Coronary artery (tissue), 2 donors: Measurements from ENCODE around the gene PSRC1.

Experiments
- DNase-seq: peaks from one replicate; pipeline ENCODE4 v3.0.0-alpha.2; 2017; ENCODE audit warnings: low spot score
- H3K27ac ChIP-seq, 2 donors: fragments of 200-600 bp; sonication (generic); one replicate each; pipeline ENCODE4 v1.5.1; 2016 to 2019
- H3K4me3 ChIP-seq: fragments of 200-600 bp; sonication (generic); 2 replicates; pipeline ENCODE4 v1.5.1; 2016; ENCODE audit warnings: mild to moderate bottlenecking, moderate library complexity
- TF ChIP-seq, protein P1 (sequence below): fragments of 200-600 bp; sonication (generic); IDR thresholded peaks from one replicate; pipeline ENCODE4 v1.5.1; 2019; ENCODE audit warnings: antibody characterized with exemption

Gene PSRC1

DNA sequence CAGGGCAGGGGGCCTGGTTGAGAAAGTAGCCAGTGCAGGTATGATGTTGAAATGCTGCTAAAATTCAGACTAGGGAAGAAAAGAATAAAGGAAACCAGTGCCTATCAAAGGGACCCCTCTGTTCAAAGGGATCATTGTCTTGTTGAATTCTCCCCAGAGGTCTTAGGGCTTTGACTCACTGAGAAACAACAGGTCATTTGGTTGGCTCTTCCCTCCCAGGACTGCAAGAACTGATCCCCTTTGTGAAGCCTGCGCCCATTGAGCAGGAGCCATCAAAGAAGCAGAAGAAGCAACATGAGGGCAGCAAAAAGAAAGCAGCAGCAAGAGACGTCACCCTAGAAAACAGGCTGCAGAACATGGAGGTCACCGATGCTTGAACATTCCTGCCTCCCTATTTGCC lies 45.4 kb downstream of the PSRC1 start:
- TF ChIP-seq, protein P1, sequence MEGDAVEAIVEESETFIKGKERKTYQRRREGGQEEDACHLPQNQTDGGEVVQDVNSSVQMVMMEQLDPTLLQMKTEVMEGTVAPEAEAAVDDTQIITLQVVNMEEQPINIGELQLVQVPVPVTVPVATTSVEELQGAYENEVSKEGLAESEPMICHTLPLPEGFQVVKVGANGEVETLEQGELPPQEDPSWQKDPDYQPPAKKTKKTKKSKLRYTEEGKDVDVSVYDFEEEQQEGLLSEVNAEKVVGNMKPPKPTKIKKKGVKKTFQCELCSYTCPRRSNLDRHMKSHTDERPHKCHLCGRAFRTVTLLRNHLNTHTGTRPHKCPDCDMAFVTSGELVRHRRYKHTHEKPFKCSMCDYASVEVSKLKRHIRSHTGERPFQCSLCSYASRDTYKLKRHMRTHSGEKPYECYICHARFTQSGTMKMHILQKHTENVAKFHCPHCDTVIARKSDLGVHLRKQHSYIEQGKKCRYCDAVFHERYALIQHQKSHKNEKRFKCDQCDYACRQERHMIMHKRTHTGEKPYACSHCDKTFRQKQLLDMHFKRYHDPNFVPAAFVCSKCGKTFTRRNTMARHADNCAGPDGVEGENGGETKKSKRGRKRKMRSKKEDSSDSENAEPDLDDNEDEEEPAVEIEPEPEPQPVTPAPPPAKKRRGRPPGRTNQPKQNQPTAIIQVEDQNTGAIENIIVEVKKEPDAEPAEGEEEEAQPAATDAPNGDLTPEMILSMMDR = no peak
- no peak overlapping the region for H3K27ac ChIP-seq
- no peak overlapping the region for H3K4me3 ChIP-seq
- DNase-seq = no peak

DNA sequence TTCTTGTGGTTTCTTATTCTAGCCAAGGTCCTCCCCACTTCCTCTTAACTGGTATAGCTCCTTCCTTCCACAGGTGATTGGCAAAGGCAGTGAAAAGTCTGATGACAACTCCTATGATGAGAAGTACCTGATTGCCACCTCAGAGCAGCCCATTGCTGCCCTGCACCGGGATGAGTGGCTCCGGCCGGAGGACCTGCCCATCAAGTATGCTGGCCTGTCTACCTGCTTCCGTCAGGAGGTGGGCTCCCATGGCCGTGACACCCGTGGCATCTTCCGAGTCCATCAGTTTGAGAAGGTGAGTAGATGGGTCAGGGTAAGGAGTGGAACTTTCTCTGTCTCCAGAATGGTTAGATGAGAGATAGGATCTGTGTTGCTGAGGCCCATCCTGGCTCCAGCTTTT lies 47.8 kb downstream of the PSRC1 start:
- DNase-seq = no peak

GRCh38 chr1:109231066-109231465 lies 51.9 kb downstream of the PSRC1 start:
- no peak overlapping the region for H3K27ac ChIP-seq
- no peak overlapping the region for H3K4me3 ChIP-seq

More for the DNA sequence above, 47.8 kb downstream of the PSRC1 start:
- H3K27ac ChIP-seq = no peak overlapping the region
- TF ChIP-seq, protein P1 = no peak
- H3K4me3 ChIP-seq = no peak overlapping the region

More at GRCh38 chr1:109231066-109231465, 51.9 kb downstream of the PSRC1 start:
- DNase-seq = no peak
- TF ChIP-seq, protein P1 = no peak
